ENCODE data around the gene NPTX2. TPM values are rescaled to one million over a fixed set of nuclear protein-coding genes. Genes with fewer than 3 reads are reported as not detected.

NPTX2 gene
- total RNA-seq, 1 donor from 2014 or later: under 0.01 TPM

GRCh38 chr7:98678215-98678614, 61.1 kb downstream of the NPTX2 start:
- TF ChIP-seq CTCF (IDR thresholded peaks at IDR 0.05; ENCODE audit: insufficient read depth, low read length, severe bottlenecking): no peak
- H3K27me3 ChIP-seq (ENCODE audit: control insufficient read depth, insufficient read depth, low read length): no peaks in the 10 kb centered on the region
- DNase-seq (ENCODE audit: low read depth): no peak
- no peak for FAIRE-seq
- no peak overlapping the region for H3K4me3 ChIP-seq (ENCODE audit: low read depth, low read length)
- no peaks in the 10 kb centered on the region for H3K36me3 ChIP-seq (ENCODE audit: control insufficient read depth, insufficient read depth, low read length)

Other genes with a start within 250 kb of the NPTX2 start
- 19.7 and 22.4 TPM in 2 replicates for gene BAIAP2L1, start 216.2 kb upstream of the NPTX2 start, total RNA-seq

All from bronchial epithelial cell (primary cell).